Measurements from ENCODE around the gene LUC7L3.

DNA sequence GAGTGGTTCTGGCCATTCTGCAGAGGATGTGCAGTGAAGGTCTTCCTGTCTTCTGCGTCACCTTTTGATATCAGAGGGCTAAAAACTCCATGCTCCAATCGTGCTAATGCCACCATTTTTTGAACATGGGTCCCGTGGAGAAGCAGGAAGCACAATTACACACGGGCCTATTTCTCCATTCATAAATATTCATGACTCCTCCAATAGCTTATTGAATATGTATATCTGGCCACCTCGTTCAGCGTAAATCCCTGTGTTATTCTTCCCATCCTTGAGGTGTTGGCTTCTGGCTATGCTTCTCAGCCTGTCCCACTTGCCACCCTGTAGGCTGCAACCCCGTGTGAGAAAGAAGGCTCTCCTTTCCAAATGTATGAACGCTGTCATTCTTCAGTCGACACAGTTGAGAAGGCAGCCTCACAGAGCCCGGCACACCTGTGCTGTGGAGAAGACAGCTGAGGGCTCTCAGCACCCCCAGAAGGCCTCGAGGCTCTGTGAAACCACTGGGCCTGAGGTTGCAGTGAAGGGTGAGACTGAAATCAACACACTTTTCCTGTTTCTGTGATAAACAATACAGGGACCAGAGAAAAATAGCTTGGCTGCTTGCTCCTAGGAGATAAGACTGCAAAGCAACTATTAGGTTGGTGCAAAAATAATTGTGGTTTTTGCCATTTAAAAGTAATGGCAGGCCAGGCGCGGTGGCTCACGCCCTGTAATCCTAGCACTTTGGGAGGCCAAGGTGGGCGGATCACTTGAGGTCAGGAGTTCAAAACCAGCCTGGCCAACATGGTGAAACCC lies 52.8 kb downstream of the LUC7L3 start:
- TF ChIP-seq, protein P1, sequence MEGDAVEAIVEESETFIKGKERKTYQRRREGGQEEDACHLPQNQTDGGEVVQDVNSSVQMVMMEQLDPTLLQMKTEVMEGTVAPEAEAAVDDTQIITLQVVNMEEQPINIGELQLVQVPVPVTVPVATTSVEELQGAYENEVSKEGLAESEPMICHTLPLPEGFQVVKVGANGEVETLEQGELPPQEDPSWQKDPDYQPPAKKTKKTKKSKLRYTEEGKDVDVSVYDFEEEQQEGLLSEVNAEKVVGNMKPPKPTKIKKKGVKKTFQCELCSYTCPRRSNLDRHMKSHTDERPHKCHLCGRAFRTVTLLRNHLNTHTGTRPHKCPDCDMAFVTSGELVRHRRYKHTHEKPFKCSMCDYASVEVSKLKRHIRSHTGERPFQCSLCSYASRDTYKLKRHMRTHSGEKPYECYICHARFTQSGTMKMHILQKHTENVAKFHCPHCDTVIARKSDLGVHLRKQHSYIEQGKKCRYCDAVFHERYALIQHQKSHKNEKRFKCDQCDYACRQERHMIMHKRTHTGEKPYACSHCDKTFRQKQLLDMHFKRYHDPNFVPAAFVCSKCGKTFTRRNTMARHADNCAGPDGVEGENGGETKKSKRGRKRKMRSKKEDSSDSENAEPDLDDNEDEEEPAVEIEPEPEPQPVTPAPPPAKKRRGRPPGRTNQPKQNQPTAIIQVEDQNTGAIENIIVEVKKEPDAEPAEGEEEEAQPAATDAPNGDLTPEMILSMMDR (IDR thresholded peaks at IDR 0.05; ENCODE audit: low read depth, low read length) = no peak
- no peak for TF ChIP-seq POLR2A (IDR thresholded peaks at IDR 0.05; ENCODE audit: extremely low read depth, insufficient read length)

Data from NB4 (cell line).